Large intestine (tissue), 3 donors: ENCODE results near the gene CDC42SE2. TPM values are rescaled to one million over a fixed set of nuclear protein-coding genes. Genes with fewer than 3 reads are reported as not detected.
"Not testable (repeated sequence)": the region's sequence is repeated elsewhere in the genome, so short reads cannot be mapped to it uniquely, and the experiment has no call there.

Source experiments
- DNase-seq, 2 donors: peaks; one replicate each; pipeline versions ENCODE4 v3.0.0 to v3.0.0-alpha.2; 2013
- H3K27ac ChIP-seq: one replicate; pipeline ENCODE4 v1.5.1; 2013; ENCODE audit warnings: low read length
- H3K27me3 ChIP-seq: 2 replicates; pipeline ENCODE4 v1.6.1; 2013; ENCODE audit warnings: low read length; ENCODE audit not compliant: control insufficient read depth, insufficient read depth
- H3K36me3 ChIP-seq: 2 replicates; pipeline ENCODE4 v1.6.1; 2013; ENCODE audit warnings: low read length; ENCODE audit not compliant: control insufficient read depth, insufficient read depth
- H3K4me1 ChIP-seq: one replicate; pipeline ENCODE4 v1.6.1; 2013; ENCODE audit warnings: low read length; ENCODE audit not compliant: control insufficient read depth, insufficient read depth
- H3K4me3 ChIP-seq: one replicate; pipeline ENCODE4 v1.5.1; 2013; ENCODE audit warnings: low read length
- H3K9me3 ChIP-seq: one replicate; pipeline ENCODE4 v1.6.1; 2013; ENCODE audit warnings: mild to moderate bottlenecking, low read depth, low read length, moderate library complexity; ENCODE audit not compliant: control insufficient read depth
- WGBS: methylation state at CpG from one replicate; pipeline ENCODE4 v1.1.5; 2013; ENCODE audit warnings: low lambda C conversion rate; ENCODE audit not compliant: insufficient coverage; 5-methylcytosine and 5-hydroxymethylcytosine counted together
- polyA plus RNA-seq: library from polyadenylated mRNA; unstranded; fragments of 120-200 nt; gene quantifications from one replicate; pipeline ENCODE4 v1.2.1, GENCODE V29; 2013

Gene CDC42SE2
- polyA plus RNA-seq, 1 donor, result 46.2 TPM

- H3K27ac ChIP-seq, result no peak overlapping the region
- H3K9me3 ChIP-seq, result no peaks in the 10 kb centered on the region
Measured at GRCh38 chr5:131288328-131288727, 24.5 kb downstream of the CDC42SE2 start.

GRCh38 chr5:131289738-131290137, 25.9 kb downstream of the CDC42SE2 start:
- Histone ChIP-seq H3K4me3 (no peak overlapping the region), H3K4me1 (peaks cover 5% of the 10 kb centered on the region), H3K27me3 (no peaks in the 10 kb centered on the region), H3K36me3 (peaks cover 4% of the 10 kb centered on the region), H3K27ac (no peak overlapping the region), H3K9me3 (no peaks in the 10 kb centered on the region)
- no peak for DNase-seq
- 80% methylated on average over 1 of the region's 3 CpGs for WGBS

More at GRCh38 chr5:131288328-131288727, 24.5 kb downstream of the CDC42SE2 start:
- DNase-seq, result no peak
- Histone ChIP-seq H3K4me1 (peaks cover 5% of the 10 kb centered on the region), H3K4me3 (no peak overlapping the region), H3K27me3 (no peaks in the 10 kb centered on the region), H3K36me3 (peaks cover 7% of the 10 kb centered on the region)
- WGBS, result no CpG with 5 or more reads among the region's 1 CpG

GRCh38 chr5:131296213-131296672, 32.4 kb downstream of the CDC42SE2 start:
- Histone ChIP-seq H3K9me3 (no peaks in the 10 kb centered on the region), H3K36me3 (no peaks in the 10 kb centered on the region), H3K4me3 (no peak overlapping the region), H3K27ac (no peak overlapping the region), H3K27me3 (no peaks in the 10 kb centered on the region), H3K4me1 (no peaks in the 10 kb centered on the region)
- no peak for DNase-seq
- WGBS, result no CpG with 5 or more reads among the region's 2 CpGs

- H3K4me1 ChIP-seq, result no peaks in the 10 kb centered on the region
- H3K27ac ChIP-seq, result no peak overlapping the region
- H3K36me3 ChIP-seq, result no peaks in the 10 kb centered on the region
- H3K27me3 ChIP-seq, result no peaks in the 10 kb centered on the region
- H3K4me3 ChIP-seq, result no peak overlapping the region
- WGBS, result 100% methylated on average over 2 of the region's 5 CpGs
- DNase-seq, result no peak
- no peaks in the 10 kb centered on the region for H3K9me3 ChIP-seq
Measured at GRCh38 chr5:131297886-131298285, 34.0 kb downstream of the CDC42SE2 start.

- Histone ChIP-seq H3K36me3 (no peaks in the 10 kb centered on the region), H3K4me1 (no peaks in the 10 kb centered on the region), H3K9me3 (no peaks in the 10 kb centered on the region), H3K27me3 (no peaks in the 10 kb centered on the region), H3K4me3 (no peak overlapping the region), H3K27ac (no peak overlapping the region)
- no peak for DNase-seq
- WGBS, result 92% methylated on average over 1 of the region's 3 CpGs
Measured at GRCh38 chr5:131299465-131299864, 35.6 kb downstream of the CDC42SE2 start.

GRCh38 chr5:131302506-131302905, 38.7 kb downstream of the CDC42SE2 start:
- 51% methylated on average over 3 of the region's 6 CpGs for WGBS
- Histone ChIP-seq H3K9me3 (peaks cover 4% of the 10 kb centered on the region), H3K27me3 (no peaks in the 10 kb centered on the region), H3K4me3 (no peak overlapping the region), H3K4me1 (no peaks in the 10 kb centered on the region), H3K27ac (no peak overlapping the region), H3K36me3 (no peaks in the 10 kb centered on the region)
- no peak for DNase-seq

GRCh38 chr5:131303537-131303936, 39.7 kb downstream of the CDC42SE2 start:
- H3K9me3 ChIP-seq, result peaks cover 4% of the 10 kb centered on the region
- 100% methylated on average over 1 of the region's 1 CpG for WGBS
- no peak for DNase-seq
- no peak overlapping the region for H3K27ac ChIP-seq
- no peaks in the 10 kb centered on the region for H3K27me3 ChIP-seq
- no peak overlapping the region for H3K4me3 ChIP-seq
- no peaks in the 10 kb centered on the region for H3K4me1 ChIP-seq
- H3K36me3 ChIP-seq, result no peaks in the 10 kb centered on the region

GRCh38 chr5:131304414-131304813, 40.6 kb downstream of the CDC42SE2 start:
- H3K4me1 ChIP-seq, result no peaks in the 10 kb centered on the region
- H3K4me3 ChIP-seq, result no peak overlapping the region
- no peak overlapping the region for H3K27ac ChIP-seq
- WGBS, result no CpG with 5 or more reads among the region's 2 CpGs
- H3K27me3 ChIP-seq, result no peaks in the 10 kb centered on the region
- H3K9me3 ChIP-seq, result peaks cover 4% of the 10 kb centered on the region
- H3K36me3 ChIP-seq, result no peaks in the 10 kb centered on the region
- no peak for DNase-seq

- DNase-seq, result no peak
- Histone ChIP-seq H3K4me3 (no peak overlapping the region), H3K4me1 (no peaks in the 10 kb centered on the region), H3K27ac (no peak overlapping the region), H3K36me3 (no peaks in the 10 kb centered on the region), H3K9me3 (peaks cover 4% of the 10 kb centered on the region), H3K27me3 (no peaks in the 10 kb centered on the region)
- WGBS, result no CpG with 5 or more reads among the region's 2 CpGs
Measured at GRCh38 chr5:131305138-131305689, 41.4 kb downstream of the CDC42SE2 start.

- Histone ChIP-seq H3K27ac (no peak overlapping the region), H3K4me3 (no peak overlapping the region), H3K4me1 (no peaks in the 10 kb centered on the region), H3K36me3 (no peaks in the 10 kb centered on the region), H3K9me3 (peaks cover 4% of the 10 kb centered on the region), H3K27me3 (no peaks in the 10 kb centered on the region)
- WGBS, result no CpG with 5 or more reads among the region's 2 CpGs
- DNase-seq, result no peak
Measured at GRCh38 chr5:131305906-131306305, 42.1 kb downstream of the CDC42SE2 start.

- not testable (repeated sequence) for H3K4me1 ChIP-seq, H3K27ac ChIP-seq, DNase-seq, H3K9me3 ChIP-seq, H3K36me3 ChIP-seq, H3K27me3 ChIP-seq, H3K4me3 ChIP-seq
- WGBS, result no CpG with 5 or more reads among the region's 16 CpGs
Measured at GRCh38 chr5:131312235-131312772, 48.5 kb downstream of the CDC42SE2 start.
